Measurements from ENCODE around the gene L2HGDH.

The L2HGDH gene

GRCh38 chr14:50270932-50271331, 41.1 kb downstream of the L2HGDH start:
- DNase-seq = no peak

- DNase-seq = no peak
These were observed 47.0 kb downstream of the L2HGDH start for GRCh38 chr14:50265029-50265428.

- DNase-seq = no peak
These were observed 48.7 kb downstream of the L2HGDH start for GRCh38 chr14:50263321-50263720.

GRCh38 chr14:50262865-50263264, 49.2 kb downstream of the L2HGDH start:
- no peak for DNase-seq

- DNase-seq = no peak
These were observed 51.5 kb downstream of the L2HGDH start for GRCh38 chr14:50260511-50260910.

GRCh38 chr14:50260072-50260471, 52.0 kb downstream of the L2HGDH start:
- no peak for DNase-seq

GRCh38 chr14:50257732-50258131, 54.3 kb downstream of the L2HGDH start:
- no peak for DNase-seq

- no peak for DNase-seq
These were observed 57.8 kb downstream of the L2HGDH start for GRCh38 chr14:50254248-50254647.

GRCh38 chr14:50249136-50249775, 62.8 kb downstream of the L2HGDH start:
- DNase-seq = no peak

GRCh38 chr14:50247245-50247644, 64.8 kb downstream of the L2HGDH start:
- DNase-seq = no peak

GRCh38 chr14:50242566-50243310, 69.3 kb downstream of the L2HGDH start:
- no peak for DNase-seq

- no peak for DNase-seq
These were observed 69.9 kb downstream of the L2HGDH start for GRCh38 chr14:50242096-50242495.

- DNase-seq = no peak
These were observed 74.6 kb downstream of the L2HGDH start for GRCh38 chr14:50237427-50237826.

- DNase-seq = no peak
These were observed 78.1 kb downstream of the L2HGDH start for GRCh38 chr14:50233951-50234250.

- no peak for DNase-seq
These were observed 78.7 kb downstream of the L2HGDH start for GRCh38 chr14:50233166-50233950.

- no peak for DNase-seq
These were observed 79.8 kb downstream of the L2HGDH start for GRCh38 chr14:50232276-50232642.

GRCh38 chr14:50231475-50232275, 80.4 kb downstream of the L2HGDH start, which contains the start of gene SOS2:
Gene SOS2 (minus strand): TSS chr14:50231578. CDS start chr14:50231283, 295 bp downstream.
- DNase-seq = peak; percentile 52

- no peak for DNase-seq
These were observed 81.1 kb downstream of the L2HGDH start for GRCh38 chr14:50230701-50231474.

GRCh38 chr14:50230401-50230700, 81.7 kb downstream of the L2HGDH start:
- no peak for DNase-seq

GRCh38 chr14:50229681-50230080, 82.3 kb downstream of the L2HGDH start:
- DNase-seq = no peak

- no peak for DNase-seq
These were observed 83.7 kb downstream of the L2HGDH start for GRCh38 chr14:50228313-50228712.

GRCh38 chr14:50225974-50226297, 86.1 kb downstream of the L2HGDH start:
- DNase-seq = no peak

Measured in NCI-H187 treated with DMSO at 0.1 percent for 48 hours (cell line).